ENCODE measurements around the gene DHX35. TPM values are rescaled to one million over a fixed set of nuclear protein-coding genes. Genes with fewer than 3 reads are reported as not detected.

The DHX35 gene
- total and polyA plus RNA-seq, 2 of the 4 experiments (the other 2 are of a cell fraction) = 9.1 to 13.5 TPM

DNA sequence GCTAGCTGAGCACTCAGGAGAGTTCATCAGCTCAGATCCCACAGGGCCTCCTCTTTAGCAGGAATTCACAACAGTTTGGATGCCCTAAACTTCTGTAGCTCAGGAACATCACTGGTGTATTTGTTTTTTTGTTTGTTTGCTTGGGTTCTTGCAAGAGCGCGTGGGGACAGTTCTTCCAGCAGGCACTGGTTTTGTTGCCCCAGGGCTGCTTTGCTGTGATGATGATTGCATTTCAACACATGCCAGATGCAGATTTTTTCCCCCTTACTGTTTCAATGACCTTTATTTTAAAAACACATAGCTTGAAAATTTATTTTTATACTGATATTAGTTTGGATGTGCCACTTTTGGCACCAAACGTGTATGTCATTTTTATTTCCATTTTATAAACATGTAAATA is 77.1 kb downstream of the DHX35 start:
- WGBS, 2 experiments (ENCODE audit: extremely low coverage in 2 of 2, insufficient read length in 1 of 2) = no CpG with 5 or more reads among the region's 3 CpGs
- TF ChIP-seq BHLHE40 (IDR thresholded peaks at IDR 0.05; ENCODE audit: low read depth, low read length) (no peak), RCOR1 (IDR thresholded peaks at IDR 0.05; ENCODE audit: insufficient replicate concordance, low read length) (no peak)
- Histone ChIP-seq H3K14ac (replicated peaks; ENCODE audit: low read depth, low read length) (no peak overlapping the region), H3K36me3 (ENCODE audit: control insufficient read depth, insufficient read depth, low read length) (peaks cover 35% of the 10 kb centered on the region), H2AK9ac (replicated peaks; ENCODE audit: low read depth, low read length, poor library complexity) (no peak overlapping the region), H3K27me3 (ENCODE audit: control insufficient read depth, insufficient read depth, low read length) (no peaks in the 10 kb centered on the region), H3K23ac (ENCODE audit: low read depth, low read length) (no peak overlapping the region), H4K8ac (ENCODE audit: low read depth in 2 of 2, low read length in 2 of 2) (no peak overlapping the region), H3K27ac (ENCODE audit: insufficient read depth, low read length) (peak overlapping the region; percentile 29; the same call in 1 of the 2 replicates), H2BK5ac (ENCODE audit: low read depth, low read length, poor library complexity, severe bottlenecking) (peak overlapping the region; percentile 17), H3K4me2 (ENCODE audit: low read depth, low read length) (no peak overlapping the region), H2BK120ac (ENCODE audit: low read depth, low read length) (peak overlapping the region; percentile 8; the same call in 1 of the 2 replicates), H2AFZ (replicated peaks; ENCODE audit: low read length, poor library complexity) (no peak overlapping the region), H3K56ac (ENCODE audit: extremely low read depth, insufficient read depth, low read length) (no peak overlapping the region), H4K20me1 (ENCODE audit: insufficient read depth, low read length) (no peaks in the 10 kb centered on the region), H4K5ac (ENCODE audit: low read depth, low read length) (peak overlapping the region; percentile 53; the same call in 1 of the 2 replicates), H3K9me3 (ENCODE audit: control insufficient read depth, insufficient read depth, low read length) (no peaks in the 10 kb centered on the region), H3K4me3 (ENCODE audit: insufficient read depth, low read depth, low read length) (no peak overlapping the region), H2BK20ac (ENCODE audit: low read depth, low read length) (no peak overlapping the region), H2AK5ac (ENCODE audit: low read depth, low read length) (no peak overlapping the region), H3K9ac (ENCODE audit: low read depth, low read length) (no peak overlapping the region), H3K79me1 (ENCODE audit: low read depth in 1 of 2, low read length in 2 of 2) (peaks cover 7 to 12% of the 10 kb centered on the region in 2 experiments), H2BK15ac (ENCODE audit: low read depth, low read length) (no peak overlapping the region), H3K4me1 (ENCODE audit: control insufficient read depth, insufficient read depth, low read length) (peaks cover 18% of the 10 kb centered on the region), H3K9me1 (ENCODE audit: insufficient read depth, low read length) (peaks cover 20% of the 10 kb centered on the region), H3K18ac (ENCODE audit: low read depth, low read length) (no peak overlapping the region), H3K4ac (ENCODE audit: low read depth, low read length) (no peak overlapping the region), H4K91ac (ENCODE audit: insufficient read depth, low read depth, low read length) (peak overlapping the region; percentile 46; the same call in 1 of the 2 replicates)
- ChIA-PET POLR2A (ENCODE audit: unreplicated experiment) (no interaction called here), CTCF (interaction anchor here (1.1 kb wide), 1 partner anchor 10 kb away, joined by 4 read pairs; no protein-coding TSS in a partner anchor)
- no peak for ATAC-seq (ENCODE audit: low read depth)
- DNase-seq = no peak
- BruUV-seq (replicated peaks) = no TSS peak
- in situ Hi-C loops (cut with MboI; ENCODE audit: low sequenced_read_pairs) = loop anchor here (25.0 kb wide), 1 partner anchor 277 kb away; no protein-coding TSS in a partner anchor
- dilution Hi-C loops (cut with HindIII; ENCODE audit: low sequenced_read_pairs, unreplicated experiment) = no loop called here
- intact Hi-C loops (cut with micrococcal nuclease) = loop anchor here (10.0 kb wide), 1 partner anchor 54 kb away; no protein-coding TSS in a partner anchor

Data from IMR-90 (cell line).